Islet precursor cell (in vitro differentiated cells): ENCODE measurements around the gene RGS21.

ENCODE experiments used
- DNase-seq: peaks from one replicate; pipeline ENCODE4 v3.0.0-alpha.2; 2018

The RGS21 gene

GRCh38 chr1:192382758-192383157, 66.0 kb downstream of the RGS21 start:
- no peak for DNase-seq

GRCh38 chr1:192386051-192386650, 69.4 kb downstream of the RGS21 start:
- DNase-seq = no peak

GRCh38 chr1:192395211-192395610, 78.4 kb downstream of the RGS21 start:
- DNase-seq = no peak

GRCh38 chr1:192395895-192396294, 79.1 kb downstream of the RGS21 start:
- no peak for DNase-seq

GRCh38 chr1:192399161-192399560, 82.4 kb downstream of the RGS21 start:
- DNase-seq = no peak

GRCh38 chr1:192401825-192402224, 85.0 kb downstream of the RGS21 start:
- no peak for DNase-seq

GRCh38 chr1:192402571-192402970, 85.8 kb downstream of the RGS21 start:
- DNase-seq = no peak

GRCh38 chr1:192407206-192407605, 90.4 kb downstream of the RGS21 start:
- DNase-seq = no peak
